ENCODE results near the gene ATG7.

GRCh38 chr3:11349446-11349845 is 77.2 kb downstream of the ATG7 start:
- TF ChIP-seq POLR2A (IDR thresholded peaks at IDR 0.05; ENCODE audit: low read depth, low read length) (no peak), POLR2AphosphoS5 (IDR thresholded peaks at IDR 0.05; ENCODE audit: low read depth, low read length) (no peak)

All from GM12892 (cell line).